OCI-LY7 (cell line): Measurements from ENCODE around the gene IGSF3. TPM values are rescaled to one million over a fixed set of nuclear protein-coding genes. Genes with fewer than 3 reads are reported as not detected.

Source experiments
- BruUV-seq: library from RNA; stranded (reverse); fragments of 400-500 nt; replicated peaks from 2 replicates; lab custom pipeline; 2021; lab: Mats Ljungman, UMichigan
- CTCF ChIA-PET: fragments of 300-600 bp; sonication (Branson Sonifier 250); formaldehyde crosslinking; loops from one replicate; lab custom pipeline; 2022; ENCODE audit warnings: antibody characterized with exemption; ENCODE audit not compliant: unreplicated experiment; lab: Charles Lee
- POLR2A ChIA-PET: fragments of 300-600 bp; sonication (Branson Sonifier 250); formaldehyde crosslinking; loops from one replicate; lab custom pipeline; 2022; ENCODE audit warnings: antibody characterized with exemption; lab: Charles Lee
- DNase-seq: peaks from one replicate; pipeline ENCODE4 v3.0.0-alpha.2; 2015; ENCODE audit warnings: low spot score
- H2AFZ ChIP-seq: fragments of 200-600 bp; sonication (generic), shearing (Covaris generic); 2 replicates; pipeline ENCODE4 v1.6.1; 2014; ENCODE audit warnings: mild to moderate bottlenecking, antibody characterized with exemption, low read length, moderate library complexity
- H3K27ac ChIP-seq: fragments of 200-600 bp; sonication (generic); 2 replicates; pipeline ENCODE4 v1.5.1; 2014; ENCODE audit warnings: mixed run types, low read depth, mild to moderate bottlenecking, moderate library complexity, low read length, inconsistent platforms; ENCODE audit not compliant: poor library complexity, severe bottlenecking
- H3K36me3 ChIP-seq: fragments of 200-600 bp; sonication (generic); 2 replicates; pipeline ENCODE4 v1.6.1; 2014; ENCODE audit warnings: mild to moderate bottlenecking, antibody characterized with exemption, low read length, moderate library complexity, mixed read lengths; ENCODE audit not compliant: insufficient read depth
- H3K4me1 ChIP-seq: fragments of 200-600 bp; sonication (generic); 2 replicates; pipeline ENCODE4 v1.5.1; 2014; ENCODE audit warnings: mild to moderate bottlenecking, low read length; ENCODE audit not compliant: insufficient read depth, poor library complexity, severe bottlenecking
- H3K4me2 ChIP-seq: fragments of 200-600 bp; sonication (generic); 2 replicates; pipeline ENCODE4 v1.6.1; 2014; ENCODE audit warnings: mild to moderate bottlenecking, low read length
- H3K4me3 ChIP-seq: fragments of 200-600 bp; sonication (generic); 2 replicates; pipeline ENCODE4 v1.5.1; 2014; ENCODE audit warnings: mild to moderate bottlenecking, low read depth, low read length; ENCODE audit not compliant: poor library complexity, severe bottlenecking
- H3K79me2 ChIP-seq: fragments of 200-600 bp; sonication (generic); 2 replicates; pipeline ENCODE4 v1.6.1; 2016; ENCODE audit warnings: low read depth, mild to moderate bottlenecking, low read length, moderate library complexity, mixed read lengths; ENCODE audit not compliant: insufficient read depth
- H3K9me2 ChIP-seq: fragments of 200-600 bp; sonication (generic); 2 replicates; pipeline ENCODE4 v1.6.1; 2016; ENCODE audit warnings: mild to moderate bottlenecking, low read length, mixed read lengths; ENCODE audit not compliant: insufficient read depth
- H3K9me3 ChIP-seq: fragments of 200-600 bp; sonication (generic); 2 replicates; pipeline ENCODE4 v1.6.1; 2014; ENCODE audit warnings: mild to moderate bottlenecking, mixed run types, low read length, mixed read lengths
- H4K20me1 ChIP-seq: fragments of 200-600 bp; sonication (generic); 2 replicates; pipeline ENCODE4 v1.6.1; 2014; ENCODE audit warnings: mild to moderate bottlenecking, antibody characterized with exemption, low read length, moderate library complexity, mixed read lengths; ENCODE audit not compliant: insufficient read depth
- EZH2phosphoT487 ChIP-seq: fragments of 200-600 bp; sonication (generic); IDR thresholded peaks from 2 replicates; pipeline ENCODE4 v1.6.1; 2018; ENCODE audit warnings: low read depth, borderline replicate concordance, mild to moderate bottlenecking, mixed run types, antibody characterized with exemption, low read length, moderate library complexity, mixed read lengths
- intact Hi-C: fragments of 100-400 bp; cut with micrococcal nuclease; formaldehyde crosslinking; loops from one replicate; pipeline ENCODE4 v1.10.0; 2022; ENCODE audit not compliant: unreplicated experiment
- total RNA-seq, 2 experiments: library from RNA; depleted of rRNA in 1 of 2; stranded (reverse); fragments of >200 nt in 1 of 2; shearing (Covaris generic) in 1 of 2; gene quantifications; 2 replicates each; pipeline ENCODE4 v1.2.3, GENCODE V29; 2014 to 2022
- TF ChIP-seq, protein P1 (sequence below): fragments of 200-600 bp; sonication (generic); conservative IDR thresholded peaks from 2 replicates; pipeline ENCODE4 v1.5.1; 2014; ENCODE audit warnings: mild to moderate bottlenecking, antibody characterized with exemption, low read length, moderate library complexity, mixed read lengths

IGSF3 gene
- total RNA-seq, 2 experiments from 2014 or later, result not detected

DNA sequence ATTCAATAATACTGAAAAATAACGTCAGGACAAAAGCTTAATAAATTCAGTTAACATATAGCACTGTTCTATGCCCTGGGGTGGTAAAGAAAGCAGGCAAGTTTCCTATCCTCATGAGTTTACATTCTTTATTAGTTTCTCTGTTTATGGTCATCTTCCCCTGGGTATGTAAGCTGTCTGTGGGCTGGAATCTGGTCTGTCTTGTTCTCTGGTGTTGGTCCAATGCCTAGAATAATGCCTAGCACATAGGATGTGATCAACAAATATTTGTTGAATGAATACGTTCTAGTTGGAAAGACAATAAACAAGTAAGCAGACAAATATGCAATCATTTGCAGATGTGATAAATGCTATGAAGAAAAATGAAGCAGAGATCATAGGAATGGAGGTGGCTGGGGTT lies 7.2 kb upstream of the IGSF3 start:
- Histone ChIP-seq H4K20me1 (no peaks in the 10 kb centered on the region), H3K79me2 (no peaks in the 10 kb centered on the region), H3K27ac (no peak overlapping the region), H3K4me2 (no peak overlapping the region), H3K4me1 (no peaks in the 10 kb centered on the region), H3K36me3 (no peaks in the 10 kb centered on the region), H3K9me2 (no peaks in the 10 kb centered on the region), H3K4me3 (no peak overlapping the region), H3K9me3 (no peaks in the 10 kb centered on the region), H2AFZ (no peak overlapping the region)
- ChIA-PET POLR2A (interaction anchor here (0.9 kb wide), 1 partner anchor 718 kb away, joined by 4 read pairs; no protein-coding TSS in a partner anchor), CTCF (no interaction called here)
- TF ChIP-seq, protein P1, sequence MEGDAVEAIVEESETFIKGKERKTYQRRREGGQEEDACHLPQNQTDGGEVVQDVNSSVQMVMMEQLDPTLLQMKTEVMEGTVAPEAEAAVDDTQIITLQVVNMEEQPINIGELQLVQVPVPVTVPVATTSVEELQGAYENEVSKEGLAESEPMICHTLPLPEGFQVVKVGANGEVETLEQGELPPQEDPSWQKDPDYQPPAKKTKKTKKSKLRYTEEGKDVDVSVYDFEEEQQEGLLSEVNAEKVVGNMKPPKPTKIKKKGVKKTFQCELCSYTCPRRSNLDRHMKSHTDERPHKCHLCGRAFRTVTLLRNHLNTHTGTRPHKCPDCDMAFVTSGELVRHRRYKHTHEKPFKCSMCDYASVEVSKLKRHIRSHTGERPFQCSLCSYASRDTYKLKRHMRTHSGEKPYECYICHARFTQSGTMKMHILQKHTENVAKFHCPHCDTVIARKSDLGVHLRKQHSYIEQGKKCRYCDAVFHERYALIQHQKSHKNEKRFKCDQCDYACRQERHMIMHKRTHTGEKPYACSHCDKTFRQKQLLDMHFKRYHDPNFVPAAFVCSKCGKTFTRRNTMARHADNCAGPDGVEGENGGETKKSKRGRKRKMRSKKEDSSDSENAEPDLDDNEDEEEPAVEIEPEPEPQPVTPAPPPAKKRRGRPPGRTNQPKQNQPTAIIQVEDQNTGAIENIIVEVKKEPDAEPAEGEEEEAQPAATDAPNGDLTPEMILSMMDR, result no peak
- TF ChIP-seq EZH2phosphoT487, result no peak
- DNase-seq, result no peak
- no TSS peak for BruUV-seq
- intact Hi-C loops, result no loop called here

DNA sequence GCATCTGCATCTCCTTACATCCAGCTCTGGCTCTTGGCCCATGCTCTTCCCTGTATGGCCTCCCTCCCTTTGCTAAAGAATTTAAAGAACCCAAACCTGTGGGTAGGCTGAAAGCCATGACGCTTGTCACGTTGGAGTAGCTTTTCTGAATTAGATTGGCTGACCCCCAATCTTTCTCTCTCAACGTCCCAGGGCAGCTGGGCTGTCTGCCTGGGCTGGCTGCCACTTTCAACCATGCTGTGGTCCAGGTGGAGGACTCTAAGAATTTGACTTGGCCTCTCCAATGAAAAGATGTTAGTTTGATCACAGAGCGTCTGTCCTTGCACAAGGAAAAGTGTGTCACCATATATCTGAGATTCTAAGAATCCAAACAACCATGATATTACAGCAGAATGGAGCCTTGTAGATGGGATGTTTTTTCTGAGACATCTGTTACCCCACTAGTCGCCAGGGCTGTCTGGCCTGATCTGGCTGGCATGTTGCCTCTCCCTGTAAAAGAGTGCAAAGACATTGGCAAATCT lies 6.5 kb upstream of the IGSF3 start:
- Histone ChIP-seq H4K20me1 (no peaks in the 10 kb centered on the region), H3K36me3 (no peaks in the 10 kb centered on the region), H3K4me3 (no peak overlapping the region), H2AFZ (no peak overlapping the region), H3K9me3 (no peaks in the 10 kb centered on the region), H3K27ac (no peak overlapping the region), H3K9me2 (no peaks in the 10 kb centered on the region), H3K79me2 (no peaks in the 10 kb centered on the region), H3K4me2 (no peak overlapping the region), H3K4me1 (no peaks in the 10 kb centered on the region)
- BruUV-seq, result no TSS peak
- DNase-seq, result no peak
- intact Hi-C loops, result no loop called here
- ChIA-PET POLR2A (interaction anchor here (0.9 kb wide), 2 partner anchors 28 to 718 kb away, joined by 3 to 4 read pairs; no protein-coding TSS in a partner anchor), CTCF (no interaction called here)
- no peak for TF ChIP-seq EZH2phosphoT487
- TF ChIP-seq, protein P1, result no peak

DNA sequence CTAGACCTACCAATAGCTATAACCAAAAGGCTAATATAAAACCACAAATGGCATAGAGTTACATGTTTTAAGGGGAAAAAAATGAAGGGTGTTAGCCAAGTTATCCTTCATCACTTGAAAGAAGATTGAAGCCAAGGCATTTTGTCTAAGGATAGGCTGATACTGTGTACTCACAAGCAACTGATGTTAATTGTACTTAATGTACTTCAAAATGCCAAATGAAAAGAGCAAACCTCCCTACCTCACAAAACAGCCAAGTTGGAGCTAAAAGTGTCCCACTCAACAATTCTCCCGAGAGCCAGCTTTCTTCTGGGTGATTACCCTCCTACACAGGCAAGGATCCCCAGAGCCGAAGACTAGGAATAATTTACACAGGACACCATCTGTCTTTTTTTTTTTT lies 4.4 kb upstream of the IGSF3 start:
- CTCF ChIA-PET, result no interaction called here
- BruUV-seq, result no TSS peak
- Histone ChIP-seq H3K27ac (no peak overlapping the region), H3K4me3 (no peak overlapping the region), H3K4me1 (no peaks in the 10 kb centered on the region), H3K9me3 (no peaks in the 10 kb centered on the region), H4K20me1 (no peaks in the 10 kb centered on the region), H2AFZ (no peak overlapping the region), H3K36me3 (no peaks in the 10 kb centered on the region), H3K9me2 (no peaks in the 10 kb centered on the region), H3K4me2 (no peak overlapping the region), H3K79me2 (no peaks in the 10 kb centered on the region)
- no peak for DNase-seq
- POLR2A ChIA-PET, result interaction anchor here (0.7 to 0.8 kb wide), 2 partner anchors 17 to 115 kb away, joined by 3 to 5 read pairs; no protein-coding TSS in a partner anchor
- intact Hi-C loops, result no loop called here
- TF ChIP-seq, protein P1, result no peak
